K562 (cell line): ENCODE measurements around the gene PNPLA2. TPM values are rescaled to one million over a fixed set of nuclear protein-coding genes. Genes with fewer than 3 reads are reported as not detected.
A peak's percentile ranks its signal among the peaks of the same experiment; 100 is the strongest.

Experiments used
- ATAC-seq: fragments of 200-7000 bp; cut with Tn5 transposase; 3 replicates; pipeline ENCODE4 v1.9.1; 2020; ENCODE audit warnings: moderate library complexity
- BruUV-seq: library from RNA; stranded (reverse); fragments of 400-500 nt; replicated peaks from 2 replicates; lab custom pipeline; 2021; lab: Mats Ljungman, UMichigan
- CTCF ChIA-PET: fragments of 300-600 bp; formaldehyde crosslinking; extraction: SDS; loops from one replicate; lab custom pipeline; 2021; ENCODE audit warnings: low intra/inter-chr PET ratio; lab: Yijun Ruan, JAX
- POLR2A ChIA-PET: fragments of 300-600, 350-650 bp; sonication (Branson Sonifier 250); formaldehyde crosslinking; extraction: SDS; loops from one replicate; lab custom pipeline; 2021; ENCODE audit warnings: antibody characterized with exemption, inconsistent platforms; lab: Yijun Ruan, JAX
- DNase-seq, 4 experiments: peaks; one replicate each; pipeline versions ENCODE4 v3.0.0 to v3.0.0-alpha.2; 2011 to 2018; ENCODE audit warnings: low spot score in 3 of 4, mixed read lengths in 3 of 4; ENCODE audit errors: extremely low read depth in 1 of 4
- FAIRE-seq: peaks from 2 replicates; lab custom pipeline; 2011; peaks lifted over from hg19 to GRCh38; lab: Jason Lieb, UNC
- H2AFZ ChIP-seq: 2 replicates; pipeline ENCODE4 v1.6.0; 2011; ENCODE audit warnings: low read depth, low read length, control low read depth, inconsistent platforms
- H3K27ac ChIP-seq: fragments of 200-600 bp; 3 replicates; pipeline ENCODE4 v1.8.0; 2011; ENCODE audit warnings: low read depth, mild to moderate bottlenecking, control low read depth, inconsistent platforms, low read length, moderate library complexity, mixed read lengths; ENCODE audit errors: extremely low read depth
- H3K27me3 ChIP-seq, 2 experiments: fragments of 300-600 bp in 1 of 2; 2 replicates in 1 of 2; 3 replicates in 1 of 2; pipeline versions ENCODE4 v1.6.0 to v1.8.0; 2011; ENCODE audit warnings: inconsistent platforms in 2 of 2, low read length in 2 of 2, mild to moderate bottlenecking in 1 of 2, mixed read lengths in 1 of 2, moderate library complexity in 1 of 2; ENCODE audit not compliant: control insufficient read depth in 2 of 2, insufficient read depth in 2 of 2
- H3K36me3 ChIP-seq: fragments of 300-600 bp; 3 replicates; pipeline ENCODE4 v1.8.0; 2011; ENCODE audit warnings: mild to moderate bottlenecking, low read length, inconsistent platforms; ENCODE audit not compliant: control insufficient read depth, insufficient read depth
- H3K4me1 ChIP-seq, 2 experiments: fragments of 200-600 bp in 1 of 2; replicated peaks in 1 of 2; 2 replicates in 1 of 2; 3 replicates in 1 of 2; pipeline versions ENCODE4 v1.5.1 to v1.8.0; 2011; ENCODE audit warnings: inconsistent platforms in 2 of 2, low read length in 2 of 2, mild to moderate bottlenecking in 1 of 2, mixed read lengths in 1 of 2, moderate library complexity in 1 of 2; ENCODE audit not compliant: control insufficient read depth in 2 of 2, insufficient read depth in 2 of 2
- H3K4me2 ChIP-seq: 2 replicates; pipeline ENCODE4 v1.6.1; 2011; ENCODE audit warnings: low read length, control low read depth, inconsistent platforms, mixed read lengths; ENCODE audit not compliant: insufficient read depth
- H3K4me3 ChIP-seq: fragments of 200-600 bp; sonication (generic), shearing (Covaris generic); 2 replicates; pipeline ENCODE4 v1.5.1; 2016; ENCODE audit warnings: control low read depth, inconsistent platforms
- H3K79me2 ChIP-seq: fragments of 200-600 bp; 3 replicates; pipeline ENCODE4 v1.8.0; 2011; ENCODE audit warnings: low read length, inconsistent platforms; ENCODE audit not compliant: control insufficient read depth, insufficient read depth
- H3K9ac ChIP-seq, 2 experiments: 2 replicates each; pipeline versions ENCODE4 v1.6.0 to v1.6.1; 2011; ENCODE audit warnings: low read depth in 2 of 2, low read length in 2 of 2, control low read depth in 1 of 2, inconsistent platforms in 1 of 2, mild to moderate bottlenecking in 1 of 2, mixed read lengths in 1 of 2; ENCODE audit not compliant: insufficient read depth in 1 of 2
- H3K9me1 ChIP-seq: one replicate; pipeline ENCODE4 v1.6.0; 2011; ENCODE audit warnings: inconsistent platforms, mild to moderate bottlenecking, low read length, moderate library complexity; ENCODE audit not compliant: control insufficient read depth, insufficient read depth
- H3K9me3 ChIP-seq: replicated peaks from 2 replicates; pipeline ENCODE4 v1.5.1; 2011; ENCODE audit warnings: low read depth, low read length, inconsistent platforms; ENCODE audit not compliant: control insufficient read depth, insufficient read depth
- H4K20me1 ChIP-seq: replicated peaks from 2 replicates; pipeline ENCODE4 v1.6.1; 2011; ENCODE audit warnings: low read length, inconsistent platforms, mixed read lengths; ENCODE audit not compliant: control insufficient read depth, insufficient read depth
- ELF2 ChIP-seq: fragments of 250-450 bp; sonication (Bioruptor Pico); IDR thresholded peaks from 2 replicates; pipeline ENCODE4 v1.5.0; 2021; ENCODE audit warnings: mild to moderate bottlenecking
- POLR2G ChIP-seq: fragments of 200-400 bp; formaldehyde crosslinking; IDR thresholded peaks from 2 replicates; pipeline ENCODE4 v1.6.1; 2017; ENCODE audit warnings: low read depth, mild to moderate bottlenecking, antibody characterized with exemption, low read length, moderate library complexity
- WGBS: fragments of 100-300 bp; shearing (Covaris generic); methylation state at CpG from one replicate; pipeline ENCODE4 v1.1.6; 2016; ENCODE audit warnings: low coverage, mixed read lengths; ENCODE audit not compliant: insufficient coverage; ENCODE audit errors: missing lambda C conversion rate; 5-methylcytosine and 5-hydroxymethylcytosine counted together
- in situ Hi-C: fragments of 300-500 bp; cut with MboI; formaldehyde crosslinking; loops from 4 replicates; pipeline ENCODE4 v1.15.0; 2018; ENCODE audit warnings: inconsistent platforms, mixed read lengths
- intact Hi-C: fragments of 100-400 bp; cut with micrococcal nuclease; formaldehyde crosslinking; loops from 2 replicates; pipeline ENCODE4 v1.14.2; 2022
- polyA plus RNA-seq, 8 experiments: library from polyadenylated mRNA; depleted of rRNA in 4 of 8; stranded (reverse) in 5 of 8; unstranded in 3 of 8; fragments of >200 nt; fragmentation: Nextera tagmentation in 2 of 8; fragmentation: Illumina TruSeq in 1 of 8; extraction: Ambion mirVana in 2 of 8; extraction: Trizol in 1 of 8; gene quantifications; 2 replicates each; pipeline versions ENCODE4 v1.2.1 to v1.2.3, GENCODE V29; 2011 to 2014; ENCODE audit warnings: inconsistent platforms in 1 of 8, missing spikeins in 1 of 8
- total RNA-seq, 7 experiments: library from RNA; depleted of rRNA in 6 of 7; stranded (reverse); fragments of >200 nt in 6 of 7; fragmentation: Illumina TruSeq in 2 of 7; extraction: Trizol in 2 of 7; gene quantifications; 2 replicates each; pipeline versions ENCODE4 v1.2.1 to v1.2.3, GENCODE V29; 2011 to 2021; ENCODE audit warnings: low replicate concordance in 1 of 7
- TF ChIP-seq, protein P1 (sequence below): sonication (generic); formaldehyde crosslinking; IDR thresholded peaks from 2 replicates; pipeline ENCODE4 v1.8.1; 2023; ENCODE audit warnings: mild to moderate bottlenecking, missing genetic modification reagents
- TF ChIP-seq, protein P2 (sequence below): conservative IDR thresholded peaks from 2 replicates; pipeline ENCODE4 v1.6.1; 2011; ENCODE audit warnings: low read depth, mild to moderate bottlenecking, low read length; ENCODE audit not compliant: control insufficient read depth

The PNPLA2 gene
- total and polyA plus RNA-seq, 9 of the 15 experiments (the other 6 are each of a cell fraction or from before 2014, with no cell fraction given), result 0.39 to 87.1 (median 8.4) TPM

DNA sequence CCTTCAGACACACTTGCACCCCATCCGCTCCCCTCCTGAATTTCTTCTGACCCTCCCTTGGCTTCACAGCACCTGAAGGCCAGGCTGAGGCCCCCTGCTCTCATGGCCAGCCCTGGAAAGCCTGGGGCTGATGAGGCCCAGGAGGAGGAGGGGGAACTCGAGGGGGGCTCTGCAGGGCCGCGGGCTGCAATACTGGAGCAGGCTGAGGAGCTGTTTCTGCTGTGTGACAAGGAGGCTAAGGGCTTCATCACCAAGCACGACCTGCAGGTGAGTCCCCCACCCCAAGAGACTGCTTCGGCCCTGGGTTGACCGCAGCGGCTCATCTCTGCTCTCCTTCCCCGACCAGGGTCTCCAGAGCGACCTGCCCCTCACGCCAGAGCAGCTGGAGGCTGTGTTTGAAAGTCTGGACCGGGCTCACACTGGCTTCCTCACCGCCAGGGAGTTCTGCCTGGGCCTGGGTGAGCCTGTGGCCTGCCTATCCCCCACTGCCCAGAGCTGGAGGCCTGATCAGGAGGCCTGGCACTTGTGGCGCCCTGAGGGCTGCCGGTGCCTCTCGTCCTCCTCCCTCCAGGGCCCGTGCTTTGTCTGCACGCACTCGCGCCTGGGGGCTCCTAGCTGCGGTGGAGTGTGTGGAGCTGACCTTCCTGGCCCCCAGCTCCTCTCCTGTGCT, 9.9 kb downstream of the PNPLA2 start:
- TF ChIP-seq ELF2 (CRISPR knock-in tag) (no peak), POLR2G (peak; percentile 39; the same call in 1 of the 2 replicates)
- TF ChIP-seq, protein P1, sequence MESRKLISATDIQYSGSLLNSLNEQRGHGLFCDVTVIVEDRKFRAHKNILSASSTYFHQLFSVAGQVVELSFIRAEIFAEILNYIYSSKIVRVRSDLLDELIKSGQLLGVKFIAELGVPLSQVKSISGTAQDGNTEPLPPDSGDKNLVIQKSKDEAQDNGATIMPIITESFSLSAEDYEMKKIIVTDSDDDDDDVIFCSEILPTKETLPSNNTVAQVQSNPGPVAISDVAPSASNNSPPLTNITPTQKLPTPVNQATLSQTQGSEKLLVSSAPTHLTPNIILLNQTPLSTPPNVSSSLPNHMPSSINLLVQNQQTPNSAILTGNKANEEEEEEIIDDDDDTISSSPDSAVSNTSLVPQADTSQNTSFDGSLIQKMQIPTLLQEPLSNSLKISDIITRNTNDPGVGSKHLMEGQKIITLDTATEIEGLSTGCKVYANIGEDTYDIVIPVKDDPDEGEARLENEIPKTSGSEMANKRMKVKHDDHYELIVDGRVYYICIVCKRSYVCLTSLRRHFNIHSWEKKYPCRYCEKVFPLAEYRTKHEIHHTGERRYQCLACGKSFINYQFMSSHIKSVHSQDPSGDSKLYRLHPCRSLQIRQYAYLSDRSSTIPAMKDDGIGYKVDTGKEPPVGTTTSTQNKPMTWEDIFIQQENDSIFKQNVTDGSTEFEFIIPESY, result peak; percentile 70; the same call in 1 of the 2 replicates
- TF ChIP-seq, protein P2, sequence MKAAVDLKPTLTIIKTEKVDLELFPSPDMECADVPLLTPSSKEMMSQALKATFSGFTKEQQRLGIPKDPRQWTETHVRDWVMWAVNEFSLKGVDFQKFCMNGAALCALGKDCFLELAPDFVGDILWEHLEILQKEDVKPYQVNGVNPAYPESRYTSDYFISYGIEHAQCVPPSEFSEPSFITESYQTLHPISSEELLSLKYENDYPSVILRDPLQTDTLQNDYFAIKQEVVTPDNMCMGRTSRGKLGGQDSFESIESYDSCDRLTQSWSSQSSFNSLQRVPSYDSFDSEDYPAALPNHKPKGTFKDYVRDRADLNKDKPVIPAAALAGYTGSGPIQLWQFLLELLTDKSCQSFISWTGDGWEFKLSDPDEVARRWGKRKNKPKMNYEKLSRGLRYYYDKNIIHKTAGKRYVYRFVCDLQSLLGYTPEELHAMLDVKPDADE, result no peak
- H3K4me1 ChIP-seq, result peaks cover 25 to 96% of the 10 kb centered on the region in 2 experiments
- H3K27me3 ChIP-seq, result no peaks in the 10 kb centered on the region

More for the DNA sequence above, 9.9 kb downstream of the PNPLA2 start:
- BruUV-seq, result no TSS peak
- H3K79me2 ChIP-seq, result peaks cover 20% of the 10 kb centered on the region
- ChIA-PET POLR2A (interaction anchor here (0.8 to 3.2 kb wide), 6 partner anchors 8 to 32 kb away, joined by 3 to 13 read pairs (median 4); partner anchors contain the start of gene PNPLA2), CTCF (no interaction called here)
- peak overlapping the region in 1 of 2 experiments; percentile 94; a peak in 2 of 4 replicates for H3K9ac ChIP-seq
- FAIRE-seq (no peak), ATAC-seq (no peak), DNase-seq (no peak)
- no peak overlapping the region for H3K27ac ChIP-seq
- intact Hi-C loops, result no loop called here
- no peaks in the 10 kb centered on the region for H4K20me1 ChIP-seq
- H3K9me3 ChIP-seq, result no peaks in the 10 kb centered on the region
- in situ Hi-C loops, result no loop called here
- peaks cover 23% of the 10 kb centered on the region; the same call in 1 of the 3 replicates for H3K36me3 ChIP-seq
- no peak overlapping the region for H3K4me3 ChIP-seq
- peaks cover 5% of the 10 kb centered on the region for H3K9me1 ChIP-seq
- H3K4me2 ChIP-seq, result no peak overlapping the region
- H2AFZ ChIP-seq, result no peak overlapping the region
- 85% methylated on average over 17 of the region's 21 CpGs for WGBS
